GM12878 (cell line): ENCODE results near the gene IGLL5. TPM values are rescaled to one million over a fixed set of nuclear protein-coding genes. Genes with fewer than 3 reads are reported as not detected.

Experiments
- ATAC-seq: fragments of 200-7000 bp; cut with Tn5 transposase; 3 replicates; pipeline ENCODE4 v1.9.1; 2020; ENCODE audit warnings: mild to moderate bottlenecking, moderate library complexity
- BruUV-seq: library from RNA; stranded (reverse); fragments of 400-500 nt; replicated peaks from 2 replicates; lab custom pipeline; 2021; lab: Mats Ljungman, UMichigan
- CTCF ChIA-PET: fragments of 300-600 bp; sonication (Branson Sonifier 250); formaldehyde crosslinking; extraction: SDS; loops from one replicate; lab custom pipeline; 2021; ENCODE audit warnings: inconsistent platforms; lab: Yijun Ruan, JAX
- POLR2A ChIA-PET: fragments of 350-600 bp; formaldehyde crosslinking; extraction: SDS; loops from one replicate; lab custom pipeline; 2021; ENCODE audit warnings: inconsistent platforms; lab: Charles Lee
- RAD21 ChIA-PET: fragments of 300-600 bp; sonication (Branson Sonifier 250); formaldehyde crosslinking; loops from one replicate; lab custom pipeline; 2023; ENCODE audit warnings: antibody characterized with exemption; ENCODE audit not compliant: unreplicated experiment; lab: Charles Lee
- SMC1A ChIA-PET: fragments of 300-600 bp; sonication (Branson Sonifier 250); formaldehyde crosslinking; loops from one replicate; lab custom pipeline; 2023; ENCODE audit not compliant: unreplicated experiment, uncharacterized antibody; lab: Charles Lee
- DNase-seq: peaks from one replicate; pipeline ENCODE4 v3.0.0-alpha.2; 2011; ENCODE audit warnings: low read depth, low spot score
- FAIRE-seq: peaks from 3 replicates; lab custom pipeline; 2011; peaks lifted over from hg19 to GRCh38; lab: Jason Lieb, UNC
- H2AFZ ChIP-seq: 2 replicates; pipeline ENCODE4 v1.6.0; 2011; ENCODE audit warnings: low read depth, low read length, control low read depth; ENCODE audit not compliant: control insufficient read depth
- H3K27ac ChIP-seq: 2 replicates; pipeline ENCODE4 v1.5.1; 2011; ENCODE audit warnings: control low read depth; ENCODE audit not compliant: control insufficient read depth, insufficient read depth
- H3K27me3 ChIP-seq, 2 experiments: replicated peaks in 1 of 2; 2 replicates each; pipeline versions ENCODE4 v1.6.0 to v1.6.1; 2011; ENCODE audit warnings: low read length in 1 of 2; ENCODE audit not compliant: control insufficient read depth in 2 of 2, insufficient read depth in 2 of 2
- H3K36me3 ChIP-seq, 2 experiments: 2 replicates each; pipeline ENCODE4 v1.5.1; 2011; ENCODE audit warnings: low read length in 1 of 2; ENCODE audit not compliant: control insufficient read depth in 2 of 2, insufficient read depth in 2 of 2
- H3K4me1 ChIP-seq: 2 replicates; pipeline ENCODE4 v1.6.1; 2011; ENCODE audit warnings: mild to moderate bottlenecking, low read length, moderate library complexity, mixed read lengths; ENCODE audit not compliant: control insufficient read depth, insufficient read depth
- H3K4me2 ChIP-seq: 2 replicates; pipeline ENCODE4 v1.6.0; 2011; ENCODE audit warnings: control low read depth; ENCODE audit not compliant: control insufficient read depth, insufficient read depth
- H3K4me3 ChIP-seq: fragments of 200-600 bp; sonication (generic); 2 replicates; pipeline ENCODE4 v1.5.1; 2016
- H3K79me2 ChIP-seq: 2 replicates; pipeline ENCODE4 v1.6.0; 2011; ENCODE audit warnings: low read length; ENCODE audit not compliant: control insufficient read depth, insufficient read depth
- H3K9ac ChIP-seq: 2 replicates; pipeline ENCODE4 v1.8.0; 2011; ENCODE audit warnings: low read length, control low read depth, mixed read lengths; ENCODE audit not compliant: control insufficient read depth, insufficient read depth
- H3K9me3 ChIP-seq: replicated peaks from 3 replicates; pipeline ENCODE4 v1.5.1; 2011; ENCODE audit warnings: mild to moderate bottlenecking, low read length; ENCODE audit not compliant: control insufficient read depth, insufficient read depth
- H4K20me1 ChIP-seq: 2 replicates; pipeline ENCODE4 v1.6.0; 2011; ENCODE audit not compliant: control insufficient read depth, insufficient read depth
- JUND ChIP-seq: IDR thresholded peaks from 2 replicates; pipeline ENCODE4 v1.6.1; 2012; ENCODE audit warnings: low read depth, mild to moderate bottlenecking, low read length, improper control_type of control experiment, moderate library complexity
- MYB ChIP-seq: fragments of 150-350 bp; IDR thresholded peaks from 2 replicates; pipeline ENCODE4 v1.6.1; 2014; ENCODE audit warnings: mild to moderate bottlenecking, low read depth, low read length, borderline replicate concordance
- POLR2AphosphoS2 ChIP-seq: IDR thresholded peaks from 2 replicates; pipeline ENCODE4 v1.6.1; 2011; ENCODE audit warnings: low read depth, mild to moderate bottlenecking, low read length, improper control_type of control experiment, moderate library complexity
- TCF3 ChIP-seq: IDR thresholded peaks from 2 replicates; pipeline ENCODE4 v1.6.1; 2012; ENCODE audit warnings: low read depth, mild to moderate bottlenecking, low read length, borderline replicate concordance; ENCODE audit not compliant: insufficient read depth
- WGBS: methylation state at CpG from one replicate; pipeline ENCODE4 v1.1.6; 2016; ENCODE audit warnings: low lambda C conversion rate; ENCODE audit not compliant: insufficient replicate concordance, insufficient coverage; ENCODE audit errors: missing lambda C conversion rate; 5-methylcytosine and 5-hydroxymethylcytosine counted together
- in situ Hi-C: fragments of 300-500 bp; cut with MboI; formaldehyde crosslinking; loops from 9 replicates; pipeline ENCODE4 v1.14.3; 2018; ENCODE audit warnings: mixed read lengths
- intact Hi-C: fragments of 100-400 bp; cut with micrococcal nuclease; formaldehyde crosslinking; loops from one replicate; pipeline ENCODE4 v1.14.2; 2022; ENCODE audit not compliant: unreplicated experiment
- polyA plus RNA-seq, 11 experiments: library from polyadenylated mRNA; depleted of rRNA in 4 of 11; unstranded in 6 of 11; stranded (reverse) in 5 of 11; fragments of >200 nt; fragmentation: Nextera tagmentation in 4 of 11; fragmentation: Illumina TruSeq in 1 of 11; extraction: Ambion mirVana in 4 of 11; extraction: Trizol in 1 of 11; gene quantifications; 1 replicate in 1 of 11; 2 replicates in 10 of 11; pipeline versions ENCODE4 v1.2.1 to v1.2.3, GENCODE V29; 2011 to 2016; ENCODE audit warnings: inconsistent platforms in 2 of 11, missing spikeins in 2 of 11, low read depth in 1 of 11
- total RNA-seq, 4 experiments: library from RNA; depleted of rRNA in 3 of 4; stranded (reverse); fragments of >200 nt in 3 of 4; fragmentation: Illumina TruSeq in 1 of 4; extraction: Trizol in 1 of 4; gene quantifications; 2 replicates each; pipeline versions ENCODE4 v1.2.1 to v1.2.3, GENCODE V29; 2013 to 2021
- TF ChIP-seq, protein P1 (sequence below): IDR thresholded peaks from 2 replicates; pipeline ENCODE4 v1.6.1; 2011; ENCODE audit warnings: low read depth, mild to moderate bottlenecking, low read length, moderate library complexity, borderline replicate concordance; ENCODE audit errors: extremely low read depth

Gene IGLL5
- total and polyA plus RNA-seq, 10 of the 15 experiments (the other 5 are each of a cell fraction or from before 2014, with no cell fraction given), result not detected

- H3K4me1 ChIP-seq, result peaks cover 53% of the 10 kb centered on the region
- intact Hi-C loops (no loop called here), in situ Hi-C loops (no loop called here)
- ChIA-PET RAD21 (no interaction called here), CTCF (no interaction called here), POLR2A (no interaction called here), SMC1A (no interaction called here)
- ATAC-seq, result no peak
- no peaks in the 10 kb centered on the region for H3K36me3 ChIP-seq
- no peak overlapping the region for H3K9ac ChIP-seq
- H4K20me1 ChIP-seq, result no peaks in the 10 kb centered on the region
- BruUV-seq, result no TSS peak
- no peak for TF ChIP-seq MYB
- TF ChIP-seq, protein P1, sequence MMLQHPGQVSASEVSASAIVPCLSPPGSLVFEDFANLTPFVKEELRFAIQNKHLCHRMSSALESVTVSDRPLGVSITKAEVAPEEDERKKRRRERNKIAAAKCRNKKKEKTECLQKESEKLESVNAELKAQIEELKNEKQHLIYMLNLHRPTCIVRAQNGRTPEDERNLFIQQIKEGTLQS, result no peak
- TF ChIP-seq JUND, result no peak
- TF ChIP-seq TCF3, result no peak
- no peak for TF ChIP-seq POLR2AphosphoS2
- no peak overlapping the region for H3K4me3 ChIP-seq
- H3K9me3 ChIP-seq, result no peaks in the 10 kb centered on the region
- no peak overlapping the region for H3K4me2 ChIP-seq
- WGBS, result 83% methylated on average over 8 of the region's 8 CpGs
- H2AFZ ChIP-seq, result no peak overlapping the region
- FAIRE-seq, result peak; percentile 35
- H3K27ac ChIP-seq, result no peak overlapping the region
- no peaks in the 10 kb centered on the region for H3K27me3 ChIP-seq
- peaks cover 11% of the 10 kb centered on the region for H3K79me2 ChIP-seq
- DNase-seq, result no peak
Measured at GRCh38 chr22:22925805-22926369, 38.3 kb downstream of the IGLL5 start.
